ENCODE results near the gene CTCFL. TPM values are rescaled to one million over a fixed set of nuclear protein-coding genes. Genes with fewer than 3 reads are reported as not detected.
"Not testable (repeated sequence)": the region's sequence is repeated elsewhere in the genome, so short reads cannot be mapped to it uniquely, and the experiment has no call there.

CTCFL gene
- polyA plus RNA-seq, 3 donors = 1.4 to 3.4 (median 2.2) TPM

DNA sequence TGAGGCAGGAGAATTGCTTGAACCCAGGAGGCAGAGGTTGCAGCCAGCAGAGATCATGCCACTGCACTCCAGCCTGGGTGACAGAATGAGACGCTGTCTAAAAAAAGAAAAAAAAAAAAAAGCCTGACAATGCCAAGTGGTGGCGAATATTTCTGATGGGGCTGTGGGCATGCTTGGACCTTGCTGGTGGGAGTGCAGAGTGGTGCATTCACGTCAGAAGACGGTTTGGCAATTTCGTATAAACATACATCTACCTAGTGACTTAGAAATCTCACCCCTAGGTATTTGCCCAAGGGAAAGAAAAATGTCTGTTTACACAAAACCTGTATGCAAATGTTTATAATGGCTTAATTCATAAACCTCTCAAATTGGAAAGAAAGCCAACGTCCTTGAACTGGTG, 33.6 kb downstream of the CTCFL start:
- no peak for DNase-seq (ENCODE audit: low read depth in 3 of 3, low spot score in 2 of 3)

DNA sequence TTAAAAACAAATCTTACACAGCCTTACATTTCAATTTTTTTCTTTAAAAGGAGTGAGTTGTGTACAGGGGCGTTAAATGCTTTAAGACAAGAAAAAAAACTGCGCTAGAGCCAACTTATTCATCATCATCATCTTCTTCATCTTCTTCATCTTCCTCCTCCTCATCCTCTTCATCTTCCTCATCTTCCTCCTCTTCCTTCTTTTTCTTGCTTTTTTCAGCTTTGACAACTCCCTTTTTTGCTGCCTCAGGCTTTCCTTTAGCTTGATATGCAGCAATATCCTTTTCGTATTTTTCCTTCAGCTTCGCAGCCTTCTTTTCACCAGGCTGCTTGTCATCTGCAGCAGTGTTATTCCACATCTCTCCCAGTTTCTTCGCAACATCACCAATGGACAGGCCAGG, 36.7 kb downstream of the CTCFL start:
- not testable (repeated sequence) for DNase-seq (ENCODE audit: low read depth in 3 of 3, low spot score in 2 of 3)

DNA sequence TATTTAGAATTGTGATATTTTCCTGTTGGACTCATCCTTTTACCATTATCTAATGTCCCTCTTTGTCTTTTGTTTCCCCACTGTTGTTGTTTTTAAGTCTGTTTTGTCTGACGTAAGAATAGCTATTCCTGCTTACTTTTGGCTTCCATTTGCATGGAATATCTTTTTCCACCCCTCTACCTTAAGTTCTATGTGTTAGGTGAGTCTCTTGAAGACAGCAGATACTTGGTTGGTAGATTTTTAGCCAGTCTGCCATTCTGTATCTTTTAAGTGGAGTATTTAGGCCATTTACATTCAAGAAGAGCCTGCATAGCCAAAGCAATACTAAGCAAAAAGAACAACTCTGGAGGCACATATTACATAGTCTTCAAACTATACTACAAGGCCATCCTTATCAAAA, 39.2 kb downstream of the CTCFL start:
- DNase-seq (ENCODE audit: low read depth in 3 of 3, low spot score in 2 of 3) = no peak

DNA sequence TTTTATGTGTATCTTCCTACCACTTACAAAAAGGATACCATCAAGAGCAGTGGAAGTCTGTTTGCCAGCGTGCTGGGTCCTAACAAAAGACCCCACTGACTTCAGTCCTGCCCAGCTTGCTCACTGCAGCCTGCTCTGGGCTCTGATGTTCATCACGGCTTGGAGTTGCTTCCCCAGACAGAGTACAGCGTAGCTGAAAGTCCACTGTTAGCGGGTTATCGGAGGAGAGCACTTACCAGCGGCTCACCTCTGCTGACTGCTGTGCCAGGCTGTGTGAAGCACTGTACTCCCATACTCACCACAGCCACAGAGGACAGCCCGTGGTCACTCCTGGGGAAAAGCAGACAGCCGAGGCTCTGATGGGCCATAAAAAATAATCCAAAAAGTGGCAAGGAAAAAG, 40.2 kb downstream of the CTCFL start:
- DNase-seq (ENCODE audit: low read depth in 3 of 3, low spot score in 2 of 3) = no peak

DNA sequence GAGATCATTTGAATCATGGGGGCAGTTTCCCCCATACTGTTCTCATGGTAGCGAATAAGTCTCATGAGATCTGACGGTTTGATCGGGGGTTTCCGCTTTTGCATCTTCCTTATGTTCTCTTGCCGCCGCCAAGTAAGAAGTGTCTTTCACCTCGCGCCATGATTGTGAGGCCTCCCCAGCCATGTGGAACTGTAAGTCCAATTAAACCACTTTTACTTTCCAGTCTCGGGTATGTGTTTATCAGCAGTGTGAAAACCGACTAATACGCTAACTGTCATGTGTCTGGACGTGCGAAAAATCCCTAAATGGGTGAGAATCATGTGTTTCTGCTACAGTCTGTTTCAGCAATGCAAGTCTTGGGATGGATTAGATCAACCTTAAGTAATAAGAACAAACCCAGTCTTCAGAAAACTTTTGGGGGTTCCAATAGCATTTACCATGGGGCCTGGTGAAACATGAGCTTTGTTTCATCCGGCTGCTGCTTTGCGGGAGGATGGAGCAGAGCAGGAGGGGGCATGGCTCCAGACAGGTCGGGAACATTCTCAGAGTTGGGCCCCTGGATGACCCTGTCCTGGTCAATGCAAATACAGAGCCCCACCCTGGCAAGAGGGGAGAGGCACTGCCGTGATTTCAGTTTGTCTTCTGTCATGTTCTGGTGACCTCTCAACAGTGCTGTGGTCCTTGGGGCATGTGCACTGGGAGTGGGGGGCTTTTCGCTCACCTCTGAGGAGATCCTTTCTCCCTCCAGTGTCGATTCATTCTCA, 41.5 kb downstream of the CTCFL start:
- DNase-seq (ENCODE audit: low read depth in 3 of 3, low spot score in 2 of 3) = no peak

DNA sequence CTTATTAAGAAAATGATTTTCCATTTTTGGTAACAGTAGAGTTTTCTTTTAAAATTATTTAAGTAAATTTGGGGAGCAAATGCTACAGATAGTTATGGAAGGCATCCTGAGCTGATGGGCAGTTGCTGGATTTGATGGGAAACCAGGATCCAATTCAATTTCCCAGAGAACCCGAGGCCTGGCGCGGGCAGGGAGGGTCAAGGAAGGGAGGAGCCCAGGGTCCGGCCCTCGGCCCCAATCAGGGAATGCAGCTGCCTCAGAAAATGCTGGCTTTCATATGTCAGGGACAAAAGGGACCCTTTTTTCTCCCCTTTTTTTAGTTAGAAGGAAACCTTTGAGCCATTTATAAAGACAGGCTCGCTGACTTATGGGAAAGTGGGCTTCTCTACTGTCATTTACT, 42.1 kb downstream of the CTCFL start:
- DNase-seq (ENCODE audit: low read depth in 3 of 3, low spot score in 2 of 3) = no peak

DNA sequence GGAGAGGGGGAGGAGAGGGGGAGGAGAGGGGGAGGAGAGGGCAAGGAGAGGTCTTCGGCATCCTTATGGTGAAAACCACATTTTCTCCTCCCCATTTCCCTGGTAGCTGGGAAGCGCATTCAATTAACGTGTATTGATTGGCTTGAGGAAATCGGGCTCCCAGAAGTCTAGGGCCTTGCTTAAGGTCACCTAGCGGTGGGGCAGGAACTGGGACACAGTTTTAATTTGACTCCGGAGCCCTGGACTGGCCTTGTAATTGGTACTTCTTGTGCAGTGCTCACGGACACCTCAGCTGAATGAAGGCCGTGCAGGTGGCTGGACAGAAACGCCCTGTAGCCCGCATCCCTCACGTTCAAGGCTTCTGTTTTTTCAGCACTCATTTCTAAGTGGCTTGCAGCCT, 42.8 kb downstream of the CTCFL start:
- no peak for DNase-seq (ENCODE audit: low read depth in 3 of 3, low spot score in 2 of 3)

DNA sequence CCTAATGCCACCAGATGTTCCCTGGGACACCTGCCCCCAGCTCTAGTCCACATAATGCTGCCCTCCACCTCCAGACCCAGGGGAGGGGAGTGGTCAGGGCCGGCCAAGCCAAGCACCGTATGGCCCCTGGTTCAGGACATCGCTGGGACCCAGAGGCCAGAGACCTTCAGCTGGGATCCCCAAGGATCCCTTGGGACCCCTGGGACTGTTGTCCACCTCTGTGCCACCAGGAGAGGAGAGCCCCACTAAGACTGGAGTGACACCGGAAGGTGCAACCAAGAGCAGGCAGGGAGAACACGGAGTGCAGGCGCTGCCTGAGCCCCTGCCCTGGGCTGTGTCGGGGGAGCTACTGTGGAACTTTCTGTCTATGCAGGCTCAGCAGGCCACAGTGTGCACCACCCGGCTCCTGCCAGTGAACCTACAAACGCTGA, 43.6 kb downstream of the CTCFL start:
- no peak for DNase-seq (ENCODE audit: low read depth in 3 of 3, low spot score in 2 of 3)

DNA sequence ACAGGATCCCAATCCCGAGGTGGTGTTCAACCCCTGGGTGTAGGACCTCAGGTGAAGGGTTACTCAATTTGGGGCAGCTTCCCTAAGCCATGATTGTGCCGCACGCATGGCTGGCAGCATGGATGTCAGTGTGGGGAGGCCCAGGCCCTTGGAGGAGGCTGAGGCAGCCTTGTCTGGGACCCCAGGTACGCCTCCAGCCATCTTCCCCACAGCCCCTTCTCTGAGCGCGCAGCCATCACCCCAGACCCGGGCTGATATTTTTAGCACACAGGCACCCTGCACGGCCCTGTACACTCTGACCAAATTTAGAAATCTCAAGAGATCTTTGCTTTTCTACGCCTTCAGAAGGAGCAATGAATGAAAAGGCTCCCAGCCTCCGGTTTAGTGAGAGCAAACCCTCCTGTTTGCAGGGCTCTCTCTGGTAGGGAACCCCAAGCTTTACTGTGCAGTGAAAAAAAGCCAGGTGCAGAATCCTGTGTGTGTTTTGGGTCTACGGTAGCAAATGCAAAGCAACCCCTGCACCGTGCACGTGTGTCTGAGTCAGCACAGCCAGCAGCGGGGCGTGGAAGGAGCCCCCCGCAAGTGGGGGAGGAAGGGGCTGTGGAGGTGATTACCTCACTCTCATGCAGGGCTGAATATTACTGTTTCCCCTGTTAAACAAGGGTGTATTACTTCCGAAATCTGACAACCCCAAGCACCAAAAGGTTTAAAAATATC, 44.3 kb downstream of the CTCFL start:
- DNase-seq (ENCODE audit: low read depth in 3 of 3, low spot score in 2 of 3) = no peak

DNA sequence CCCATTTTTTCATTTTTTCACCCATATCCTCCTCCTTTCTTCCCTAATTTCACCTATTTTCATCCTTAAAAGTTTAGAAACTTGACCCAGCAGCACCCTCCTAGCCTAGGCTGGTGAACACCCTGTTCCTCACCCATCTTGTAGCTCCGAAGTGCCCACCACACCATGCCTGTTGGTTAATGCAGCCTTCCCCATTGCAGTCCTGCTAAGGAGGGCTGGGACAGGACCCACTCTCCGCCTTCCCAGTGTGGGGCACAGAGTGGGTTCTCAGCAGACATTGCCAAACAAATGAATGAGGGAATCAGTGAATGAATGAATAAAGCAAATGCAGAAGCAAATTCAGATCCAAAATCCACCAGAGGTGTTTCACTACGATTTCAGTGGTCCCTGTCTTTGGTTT, 45.7 kb downstream of the CTCFL start:
- DNase-seq (ENCODE audit: low read depth in 3 of 3, low spot score in 2 of 3) = no peak

DNA sequence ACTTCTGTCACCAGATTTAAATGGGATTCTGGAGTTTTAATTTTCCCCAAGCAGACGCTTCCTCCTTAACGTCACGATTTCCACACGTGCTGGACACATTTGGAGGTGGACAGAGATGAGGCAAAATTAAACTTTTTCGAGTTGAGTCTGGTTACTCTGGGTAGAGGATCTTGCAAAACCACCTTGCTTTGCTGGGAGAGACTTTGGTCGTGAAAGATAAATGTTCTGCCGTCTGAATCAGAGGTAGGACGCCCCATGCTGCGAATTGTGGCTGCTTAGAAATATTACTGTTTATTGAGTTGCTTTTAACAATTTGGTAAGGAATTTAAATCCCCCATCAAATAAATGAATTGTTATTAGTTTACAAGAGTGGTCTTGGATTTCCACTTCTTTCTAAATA, 46.8 kb downstream of the CTCFL start:
- no peak for DNase-seq (ENCODE audit: low read depth in 3 of 3, low spot score in 2 of 3)

DNA sequence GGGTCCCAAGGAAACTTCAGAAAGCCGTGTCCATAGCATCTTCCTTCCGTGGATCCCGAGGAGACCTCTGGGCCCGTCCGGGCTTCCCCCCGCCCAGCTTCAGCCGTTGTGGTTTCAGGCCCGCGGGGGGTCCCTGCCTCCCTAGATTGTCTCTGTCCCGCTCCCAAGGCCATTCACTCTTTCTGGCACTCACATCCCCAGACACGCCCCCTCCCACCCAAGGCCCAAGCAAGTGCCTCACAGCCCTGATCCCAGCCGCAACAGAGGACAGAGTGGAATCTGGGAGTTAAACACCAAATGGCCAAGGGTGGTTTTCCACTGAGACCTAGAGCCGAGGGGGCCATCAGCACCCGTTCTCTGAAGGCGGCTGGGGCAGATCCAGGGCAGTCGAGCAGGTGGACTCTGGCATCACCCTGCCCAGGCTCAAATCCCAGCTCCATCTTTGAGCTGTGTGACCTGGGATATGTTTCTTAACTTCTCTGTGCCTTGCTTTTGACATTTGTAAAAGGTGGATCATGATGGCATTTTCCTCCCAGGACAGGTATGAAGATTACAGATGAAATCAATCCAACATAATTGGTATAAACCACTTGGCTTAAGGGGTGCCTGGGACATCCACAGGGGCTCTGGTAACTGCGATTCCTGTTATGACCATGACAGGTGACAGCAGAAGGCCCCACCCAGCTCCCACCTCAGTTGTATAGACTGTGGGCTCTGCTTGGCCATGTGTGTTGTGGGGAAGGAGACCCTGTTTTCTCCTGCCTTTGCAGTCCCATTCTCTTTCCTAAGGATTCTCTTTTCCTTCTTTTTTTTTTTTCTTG, 48.1 kb downstream of the CTCFL start:
- no peak for DNase-seq (ENCODE audit: low read depth in 3 of 3, low spot score in 2 of 3)

DNA sequence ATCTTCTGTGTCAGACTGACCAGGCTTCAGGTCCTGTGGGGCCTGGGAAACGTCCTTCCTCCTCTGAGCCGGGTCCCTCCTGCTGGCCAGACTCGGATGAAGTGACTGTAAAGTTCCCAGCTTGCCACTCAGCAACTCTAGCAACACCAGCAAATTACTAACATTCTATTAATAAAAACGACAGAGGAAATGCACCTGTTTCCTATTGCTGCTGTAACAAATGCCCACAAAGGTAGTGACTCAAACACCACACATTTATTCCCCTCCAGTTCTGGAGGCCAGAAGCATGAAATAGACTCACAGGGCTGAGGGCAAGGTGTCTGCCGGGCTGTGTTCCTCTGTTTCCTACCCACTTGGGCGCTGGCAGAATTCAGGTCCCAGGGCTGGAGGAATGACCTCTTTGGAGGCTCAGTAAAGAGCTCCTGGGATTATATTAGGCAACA, 48.8 kb downstream of the CTCFL start:
- no peak for DNase-seq (ENCODE audit: low read depth in 3 of 3, low spot score in 2 of 3)

DNA sequence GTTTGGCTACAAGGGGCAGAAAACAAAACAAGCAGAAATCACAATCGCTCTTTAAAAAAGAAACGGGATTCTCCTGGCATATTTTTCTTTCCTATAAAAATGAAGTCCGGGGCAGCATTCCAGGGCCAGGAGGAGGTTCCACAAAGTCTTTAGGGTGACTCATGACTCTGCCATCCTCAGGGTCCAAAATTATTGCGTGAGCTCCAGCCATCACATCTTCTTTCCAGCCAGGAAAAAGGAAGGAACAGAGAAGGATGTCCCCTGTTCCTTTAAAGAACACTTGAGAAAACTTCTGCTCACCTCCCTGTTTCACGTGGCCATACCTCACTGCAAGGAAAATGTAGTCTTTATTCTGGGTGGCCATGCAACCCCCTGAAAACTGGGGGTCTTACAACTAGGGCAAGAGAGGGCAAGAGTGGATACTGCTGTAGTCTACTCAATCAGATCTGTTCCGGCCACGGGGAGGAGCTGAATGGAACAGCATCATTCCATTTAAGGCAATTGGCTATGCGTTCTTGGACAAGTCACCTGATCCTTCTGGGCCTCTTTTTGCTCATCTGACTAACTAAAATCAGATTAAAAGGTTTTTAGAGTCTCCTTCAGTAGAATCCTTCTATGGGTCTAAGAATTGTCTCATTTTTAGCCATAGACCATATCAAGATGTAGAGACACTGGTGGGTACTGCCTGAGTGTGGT, 49.4 kb downstream of the CTCFL start:
- no peak for DNase-seq (ENCODE audit: low read depth in 3 of 3, low spot score in 2 of 3)

DNA sequence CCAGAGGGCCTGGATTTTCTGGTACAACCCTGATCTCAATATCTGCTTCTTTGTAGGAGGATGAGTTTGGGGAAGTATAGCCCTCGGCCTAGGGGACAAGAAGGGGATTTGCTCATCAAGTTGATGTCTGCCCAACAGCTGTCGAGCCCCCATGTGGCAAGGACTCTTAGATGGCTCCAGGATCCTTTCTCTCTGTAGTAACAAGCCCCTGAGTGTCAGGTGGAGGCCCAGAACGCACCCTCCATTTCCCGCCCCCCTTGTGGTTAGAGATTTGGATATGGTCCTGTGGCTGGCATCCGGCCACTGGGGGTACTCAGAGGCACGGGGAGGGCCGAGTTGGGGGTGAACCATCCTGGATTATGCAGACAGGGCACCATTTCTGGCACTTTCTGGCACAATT, 50.1 kb downstream of the CTCFL start:
- DNase-seq (ENCODE audit: low read depth in 3 of 3, low spot score in 2 of 3) = no peak

DNA sequence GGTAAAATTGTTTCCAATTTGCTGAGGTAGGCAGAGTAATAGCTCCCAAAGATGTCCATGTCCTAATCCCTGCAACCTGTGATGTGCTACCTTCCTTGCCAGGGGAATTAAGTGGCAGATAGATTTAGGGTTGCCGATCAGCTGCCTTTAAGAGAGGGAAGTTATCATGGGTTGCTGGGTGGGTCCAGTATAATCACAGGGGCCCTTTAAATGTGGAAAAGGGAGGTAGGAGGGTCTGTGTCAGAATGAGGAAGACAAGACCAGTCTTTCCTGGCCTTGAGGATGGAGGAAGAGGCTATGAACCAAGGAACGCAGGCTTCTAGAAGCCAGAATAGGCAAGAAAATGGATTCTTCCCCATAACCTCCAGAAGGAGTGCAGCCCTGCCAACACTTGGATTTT, 50.7 kb downstream of the CTCFL start:
- DNase-seq (ENCODE audit: low read depth in 3 of 3, low spot score in 2 of 3) = no peak

DNA sequence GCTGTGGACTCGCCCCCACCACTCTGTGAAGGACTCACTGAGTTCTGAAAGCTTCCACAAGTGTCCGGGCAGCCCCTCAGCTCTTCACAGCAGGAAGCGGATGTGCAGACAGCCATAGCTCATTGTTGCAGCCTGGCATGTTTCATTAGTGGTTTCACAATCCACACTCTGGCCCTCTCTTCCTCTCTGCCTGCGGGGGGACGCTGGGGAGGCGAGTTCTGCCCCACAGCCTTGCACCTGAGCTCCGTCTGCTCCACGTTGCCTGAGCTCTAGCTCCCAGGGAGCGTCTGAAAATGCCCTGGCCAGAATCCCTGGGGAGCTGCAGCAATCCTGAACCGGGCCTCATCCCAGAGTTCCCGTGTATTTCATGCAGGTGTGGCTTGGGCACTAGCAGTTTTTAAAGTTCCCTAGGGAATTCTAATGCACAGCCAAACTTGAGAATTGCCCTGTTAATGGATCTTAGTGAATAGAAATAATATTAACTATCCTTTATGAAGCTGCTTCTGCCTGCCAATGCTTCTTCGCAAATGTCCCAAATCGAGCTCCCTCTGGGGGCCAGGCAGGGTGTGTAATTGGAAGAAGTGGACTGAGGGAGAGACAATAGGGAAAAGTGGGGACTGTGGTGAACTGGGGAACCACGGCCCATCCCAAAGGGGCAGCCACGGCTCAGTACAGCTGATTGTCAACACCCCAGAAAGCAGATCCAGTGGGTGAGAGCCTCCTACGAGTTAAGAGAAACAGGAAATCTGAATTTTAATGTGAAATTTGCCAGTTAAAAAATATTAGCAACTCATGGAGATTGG, 51.5 kb downstream of the CTCFL start:
- no peak for DNase-seq (ENCODE audit: low read depth in 3 of 3, low spot score in 2 of 3)

DNA sequence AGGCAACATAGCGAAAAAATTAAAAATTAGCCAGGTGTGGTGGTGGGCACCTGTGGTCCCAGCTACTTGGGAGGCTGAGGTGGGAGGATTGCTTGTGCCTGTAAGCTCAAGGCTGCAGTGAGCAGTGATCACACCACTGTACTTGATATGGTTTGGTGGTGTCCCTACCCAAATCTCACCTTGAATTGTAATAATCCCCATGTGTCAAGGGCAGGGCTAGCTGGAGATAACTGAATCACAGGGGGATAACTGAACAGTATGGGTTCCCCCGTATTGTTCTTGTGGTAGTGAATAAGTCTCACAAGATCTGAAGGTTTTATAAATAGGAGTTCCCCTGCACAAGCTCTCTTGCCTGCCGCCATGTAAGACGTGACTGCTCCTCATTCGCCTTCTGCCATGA, 52.5 kb downstream of the CTCFL start:
- DNase-seq (ENCODE audit: low read depth in 3 of 3, low spot score in 2 of 3) = not testable (repeated sequence)

DNA sequence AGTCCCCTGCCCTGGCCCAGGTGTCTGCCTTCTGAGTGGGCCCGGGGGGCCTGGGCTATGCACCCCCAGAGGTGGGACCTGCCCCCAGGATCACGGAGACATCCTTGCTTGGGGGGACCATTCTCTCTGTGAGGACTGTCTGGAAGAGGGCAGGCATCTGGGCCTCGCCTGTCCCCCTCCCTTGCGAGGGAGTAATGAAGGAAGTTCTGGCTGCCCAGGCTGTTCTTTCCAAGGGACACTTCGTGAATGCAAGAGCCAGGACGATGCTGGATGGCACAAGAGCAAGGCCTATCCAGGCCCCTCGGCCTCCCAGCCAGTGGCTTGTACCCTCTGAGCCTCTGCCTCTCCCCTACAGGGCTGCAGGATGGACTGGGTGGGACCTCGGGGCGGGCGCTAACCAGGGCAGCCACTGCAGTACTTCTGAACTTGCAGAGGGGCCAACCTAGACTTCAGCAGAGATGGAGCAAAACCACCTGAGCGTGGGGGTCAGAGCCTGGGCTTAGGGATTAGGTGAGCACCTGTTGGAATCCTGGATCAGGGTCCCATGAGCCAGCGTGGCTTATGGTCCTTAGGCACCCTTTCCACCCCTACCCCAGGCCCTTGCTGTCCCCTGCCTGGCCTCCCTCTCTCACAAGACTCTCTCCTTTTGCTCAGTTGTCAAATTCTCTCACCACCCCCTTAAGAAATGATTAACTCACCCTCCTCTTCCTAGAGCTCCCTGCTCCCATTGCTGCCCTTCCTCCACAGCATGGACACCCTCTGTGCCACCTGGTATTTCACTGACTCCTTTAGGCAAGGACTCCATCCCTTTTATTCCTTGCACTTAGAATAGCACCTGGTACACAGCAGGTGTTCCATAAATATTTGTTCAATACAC, 53.2 kb downstream of the CTCFL start:
- DNase-seq (ENCODE audit: low read depth in 3 of 3, low spot score in 2 of 3) = no peak
